COLO829 (cell line): Measurements from ENCODE around the gene SCGB2B2.
"Not testable (repeated sequence)": the region's sequence is repeated elsewhere in the genome, so short reads cannot be mapped to it uniquely, and the experiment has no call there.

Source experiments
- DNase-seq: peaks from one replicate; pipeline ENCODE4 v3.0.0; 2012; ENCODE audit warnings: low spot score

The SCGB2B2 gene

GRCh38 chr19:34676697-34677385 lies at the start of gene SCGB2B2:
Gene SCGB2B2 (minus strand): TSS chr19:34677159. CDS start chr19:34594563, 82,596 bp downstream.
- no peak for DNase-seq

DNA sequence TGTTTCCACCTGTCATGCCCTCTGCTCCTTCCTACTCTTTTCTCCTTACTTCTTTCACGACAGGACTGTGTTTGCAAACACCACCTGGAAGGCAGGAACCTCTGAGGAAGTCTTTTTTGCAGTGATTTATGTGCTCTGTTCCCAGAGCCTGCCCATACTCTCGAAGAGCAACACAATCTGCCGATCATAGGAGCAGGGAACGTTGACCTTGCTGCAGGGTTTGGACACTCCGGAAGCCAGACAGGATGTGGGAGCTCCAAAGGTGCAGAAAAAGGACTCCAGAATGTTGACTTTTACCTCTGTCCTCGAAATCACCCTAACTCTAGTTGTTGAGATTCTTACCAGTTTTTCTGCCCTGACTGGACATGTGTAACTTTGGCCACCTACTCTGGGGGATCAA lies 48.4 kb upstream of the SCGB2B2 start:
- DNase-seq = no peak

DNA sequence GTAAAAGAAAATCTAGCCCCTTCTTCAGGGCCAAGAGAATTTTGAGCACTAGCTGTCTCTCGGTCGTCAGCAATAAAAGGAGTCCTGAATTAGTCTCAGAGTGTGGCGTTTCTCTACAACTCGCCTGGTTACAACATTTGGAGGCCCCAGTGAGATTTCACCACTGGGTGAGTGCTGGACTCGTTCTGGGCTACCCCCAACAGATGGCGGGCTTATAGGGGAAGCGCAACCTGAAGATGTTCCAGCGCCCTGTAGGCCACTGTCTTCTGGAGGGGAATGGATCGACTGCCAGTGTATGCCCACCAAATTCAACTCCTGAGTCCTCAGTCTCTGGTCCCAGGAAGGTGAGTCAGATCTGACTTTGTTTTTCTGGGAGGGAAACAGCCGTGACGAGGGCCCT lies 45.4 kb upstream of the SCGB2B2 start:
- no peak for DNase-seq

GRCh38 chr19:34715357-34715756 lies 38.4 kb upstream of the SCGB2B2 start:
- DNase-seq = no peak

DNA sequence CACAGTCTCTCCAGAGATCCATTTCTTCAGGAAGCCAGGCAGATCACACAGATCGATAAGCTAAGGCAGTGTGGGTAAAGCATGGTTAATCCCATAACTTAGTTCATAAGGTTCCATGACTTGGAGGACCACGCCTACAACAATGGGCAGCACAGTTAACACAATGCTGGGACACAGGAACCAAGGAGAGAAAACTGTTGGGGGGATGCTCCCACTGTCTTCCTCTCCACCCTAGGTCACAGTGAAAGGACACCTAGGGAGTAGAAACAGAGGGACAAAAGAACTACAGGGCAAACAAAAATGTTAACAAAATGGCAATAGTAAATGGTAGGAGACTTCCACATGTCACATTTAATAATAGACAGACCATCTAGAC lies 36.3 kb upstream of the SCGB2B2 start:
- DNase-seq = no peak

- peak; percentile 83 for DNase-seq
Measured at GRCh38 chr19:34712395-34713261, 35.7 kb upstream of the SCGB2B2 start.

DNA sequence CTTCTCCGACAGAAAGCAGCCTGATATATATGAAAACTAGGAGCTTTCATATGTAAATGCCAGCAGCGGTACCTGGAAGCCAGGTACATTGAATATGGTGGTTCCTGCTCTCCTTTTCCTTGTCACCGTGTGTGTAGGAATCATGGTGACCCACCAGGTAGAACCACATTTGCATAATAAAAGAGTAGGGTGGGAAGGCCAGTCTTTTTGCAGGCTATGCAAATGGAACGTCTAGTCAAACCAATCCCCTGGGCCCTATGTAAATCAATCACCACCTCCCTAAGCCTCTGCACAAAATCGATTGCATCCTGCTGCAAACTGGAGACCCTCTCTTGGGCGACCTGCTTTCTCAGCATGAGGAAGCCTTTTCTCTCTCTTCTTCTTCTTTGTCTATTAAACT lies 34.9 kb upstream of the SCGB2B2 start:
- no peak for DNase-seq

DNA sequence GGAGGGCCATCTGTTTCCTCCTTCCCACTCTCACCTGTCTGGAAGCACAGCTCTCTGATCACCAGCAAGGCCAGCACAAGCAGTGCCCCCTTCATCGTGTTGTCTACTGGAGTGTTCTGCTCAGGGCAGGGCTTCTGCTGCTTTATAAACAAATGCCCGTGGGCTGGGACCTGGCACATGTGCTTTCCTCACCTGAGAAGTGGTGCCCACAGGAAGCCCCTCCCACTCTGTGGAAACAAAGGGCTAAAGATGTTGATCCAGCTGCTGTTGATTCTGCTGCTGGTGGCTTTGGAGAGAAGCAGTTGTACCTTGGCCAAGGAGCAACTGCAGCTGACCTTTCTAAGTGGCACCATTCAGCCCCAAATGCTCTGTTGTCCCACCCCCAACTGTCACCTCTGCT lies 30.7 kb upstream of the SCGB2B2 start:
- no peak for DNase-seq

- DNase-seq = no peak
Measured at GRCh38 chr19:34692549-34692948, 15.6 kb upstream of the SCGB2B2 start.

DNA sequence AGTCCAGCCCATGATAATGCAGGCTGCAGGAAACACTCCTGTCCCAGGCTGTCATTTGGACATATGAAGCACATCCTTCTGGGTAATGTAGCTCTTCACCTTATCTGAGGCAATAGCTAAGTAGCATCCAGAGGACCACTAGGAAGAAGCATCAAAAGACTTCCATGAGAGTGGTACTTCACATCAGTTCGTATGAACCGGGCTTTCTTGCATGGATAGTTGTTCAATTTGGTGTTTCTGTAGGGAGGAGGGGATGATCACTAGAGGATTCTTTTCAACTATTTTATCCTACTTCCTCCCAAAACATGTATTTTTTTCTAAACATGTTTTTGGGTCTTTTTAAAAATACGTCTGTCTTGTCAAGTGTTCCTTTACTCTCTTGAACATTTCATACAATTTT lies 13.4 kb upstream of the SCGB2B2 start:
- DNase-seq = no peak

DNA sequence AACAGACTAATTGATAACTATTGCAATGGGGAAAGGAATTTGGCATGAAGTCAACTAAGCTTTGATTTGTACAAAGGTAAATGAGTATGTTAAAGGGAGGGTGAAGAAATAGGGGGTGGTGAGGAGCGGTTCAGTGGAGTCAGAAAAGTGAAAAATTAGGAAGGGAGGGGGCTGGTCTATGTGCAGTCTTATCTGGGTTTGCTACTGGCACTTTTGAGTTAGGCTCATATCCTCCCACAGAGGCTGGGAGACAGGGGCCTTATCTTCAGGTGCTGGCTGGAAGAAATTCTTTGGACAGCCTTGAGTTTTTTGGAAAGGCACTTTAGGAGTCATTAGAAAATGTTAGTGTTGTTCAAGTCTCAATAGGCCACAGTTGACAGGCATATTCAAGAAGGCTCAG lies 11.6 kb upstream of the SCGB2B2 start:
- DNase-seq = no peak

GRCh38 chr19:34687348-34687747 lies 10.4 kb upstream of the SCGB2B2 start:
- no peak for DNase-seq

DNA sequence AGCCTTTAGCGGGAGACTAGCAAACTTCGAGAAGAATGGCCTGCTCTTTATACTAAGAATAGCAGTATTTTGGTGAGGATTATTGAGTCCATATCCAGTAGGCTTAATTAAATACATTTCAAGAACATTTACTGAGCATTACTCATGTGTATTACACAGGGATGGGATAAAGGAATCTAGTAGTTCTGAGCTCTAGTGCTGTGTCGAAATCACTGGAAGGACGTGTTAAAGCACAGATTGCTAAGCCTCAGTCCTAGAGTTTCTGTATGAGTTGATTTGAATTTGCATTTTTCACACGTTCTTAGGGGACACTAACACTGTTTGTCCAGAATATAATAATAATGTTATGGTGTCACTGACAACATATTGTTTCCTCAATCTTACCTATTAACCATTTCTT lies 9.5 kb upstream of the SCGB2B2 start:
- no peak for DNase-seq

GRCh38 chr19:34685266-34685665 lies 8.3 kb upstream of the SCGB2B2 start:
- not testable (repeated sequence) for DNase-seq

DNA sequence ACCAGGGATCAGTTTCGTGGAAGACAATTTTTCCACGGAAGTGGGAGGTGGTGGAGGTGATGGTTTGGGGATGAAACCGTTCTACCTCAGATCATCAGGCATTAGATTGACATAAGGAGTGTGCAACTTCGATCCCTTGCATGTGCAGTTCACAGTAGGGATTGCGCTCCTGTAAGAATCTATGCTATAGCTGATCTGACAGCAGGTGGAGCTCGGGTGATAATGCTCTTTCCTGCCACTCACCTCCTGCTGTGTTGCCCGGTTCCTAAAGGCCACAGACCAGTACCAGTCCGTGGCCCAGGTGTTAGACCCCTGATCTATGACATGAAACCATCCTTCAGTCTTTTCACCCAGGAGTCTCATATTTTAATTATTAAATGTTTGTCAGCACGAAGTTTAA lies 4.5 kb upstream of the SCGB2B2 start:
- DNase-seq = no peak

- no peak for DNase-seq
Measured at GRCh38 chr19:34678421-34678820, 1.5 kb upstream of the SCGB2B2 start.

GRCh38 chr19:34678085-34678412 lies 1.1 kb upstream of the SCGB2B2 start:
- DNase-seq = no peak

DNA sequence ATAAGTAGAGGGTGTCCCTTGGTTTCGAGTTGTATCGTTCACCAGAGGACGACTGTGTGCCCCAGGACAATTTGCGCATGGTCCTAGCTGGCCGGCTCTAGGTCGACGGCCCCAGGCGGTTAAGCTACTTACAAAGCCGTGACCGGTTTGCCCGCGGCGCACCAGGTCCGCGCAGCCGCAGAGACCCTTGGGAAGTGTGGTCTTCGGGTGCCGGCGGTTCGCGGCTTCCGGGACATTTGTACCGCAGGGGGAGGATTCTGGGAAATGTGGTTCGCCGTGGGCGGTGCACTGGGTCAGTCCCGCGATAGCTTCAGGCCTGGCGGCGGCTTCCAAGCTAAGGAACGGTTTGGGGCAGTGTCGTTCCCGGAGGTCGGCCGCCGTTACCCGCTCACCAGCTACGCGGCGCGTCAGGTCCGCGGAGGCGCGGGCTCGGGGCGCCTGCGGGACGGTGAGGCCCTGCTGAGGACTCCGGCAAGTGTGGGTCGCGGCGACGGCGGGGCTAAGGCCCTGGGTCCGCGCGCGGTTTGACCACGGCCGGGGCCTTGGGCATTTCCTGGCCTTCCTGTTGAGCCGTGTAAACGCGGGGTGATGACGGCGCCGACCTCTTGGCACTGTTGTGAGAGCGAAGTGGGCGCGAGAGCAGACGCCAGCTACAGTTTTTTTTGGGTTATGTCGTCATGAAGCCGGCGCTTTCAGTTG lies 576 bp upstream of the SCGB2B2 start, which contains the start of gene ZNF302:
TSS of gene ZNF302 (plus strand) at position 293 of the 699 bp plus-strand sequence. CDS start 1,127 bp downstream, outside the sequence.
- peak; percentile 52 for DNase-seq

DNA sequence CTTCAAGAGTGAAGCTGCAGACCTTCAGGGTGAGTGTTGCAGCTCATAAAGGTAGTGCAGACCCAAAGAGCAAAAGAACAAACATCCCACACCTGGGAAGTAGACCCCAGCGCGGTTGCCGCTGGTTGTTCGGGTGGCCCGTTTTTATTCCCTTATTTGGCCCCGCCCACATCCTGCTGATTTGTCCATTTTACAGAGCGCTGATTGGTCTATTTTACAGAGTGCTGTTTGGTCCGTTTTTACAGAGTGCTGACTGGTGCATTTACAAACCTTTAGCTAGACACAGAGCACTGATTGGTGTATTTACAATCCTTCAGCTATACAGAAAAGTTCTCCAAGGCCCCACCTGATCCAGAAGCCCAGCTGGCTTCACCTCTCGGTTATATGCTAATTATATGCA lies 1.0 kb downstream of the SCGB2B2 start:
- no peak for DNase-seq

DNA sequence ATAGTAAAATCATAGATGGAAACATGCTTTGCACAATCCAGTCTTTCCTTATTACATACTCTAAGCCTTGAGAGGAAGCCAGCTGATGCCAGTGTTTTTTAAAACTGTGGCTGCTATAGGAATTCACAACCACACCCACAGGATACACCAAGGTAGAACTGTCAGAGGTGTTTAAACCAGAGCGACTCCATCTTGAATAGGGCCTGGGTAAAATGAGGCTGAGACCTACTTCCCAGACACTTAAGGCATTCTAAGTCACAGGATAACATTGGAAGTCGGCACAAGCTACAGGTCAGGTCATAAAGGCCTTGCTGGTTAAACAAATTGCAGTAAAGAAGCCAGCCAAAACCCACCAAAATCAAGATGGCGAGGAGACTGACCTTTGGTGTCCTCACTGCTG lies 1.7 kb downstream of the SCGB2B2 start:
- DNase-seq = no peak

GRCh38 chr19:34673590-34673989 lies 3.4 kb downstream of the SCGB2B2 start:
- DNase-seq = no peak

DNA sequence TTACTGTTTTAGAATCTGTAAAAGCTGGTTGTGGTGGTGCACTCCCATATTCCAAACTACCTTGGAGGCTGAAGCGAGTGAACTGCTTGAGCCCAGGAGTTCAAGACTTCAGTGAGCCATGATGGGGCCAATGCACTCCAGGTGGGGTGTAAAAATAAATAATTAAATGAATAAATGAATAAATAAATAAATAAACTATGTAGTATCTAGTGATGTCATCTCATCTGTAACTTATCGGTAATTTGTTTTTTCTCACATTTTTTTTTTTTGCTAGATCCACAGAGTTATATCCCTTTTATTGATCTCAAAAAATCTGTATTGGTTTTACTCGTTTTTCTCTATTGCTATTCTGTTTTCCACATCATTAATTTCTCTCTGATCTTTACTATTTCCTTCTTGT lies 5.0 kb downstream of the SCGB2B2 start:
- no peak for DNase-seq

DNA sequence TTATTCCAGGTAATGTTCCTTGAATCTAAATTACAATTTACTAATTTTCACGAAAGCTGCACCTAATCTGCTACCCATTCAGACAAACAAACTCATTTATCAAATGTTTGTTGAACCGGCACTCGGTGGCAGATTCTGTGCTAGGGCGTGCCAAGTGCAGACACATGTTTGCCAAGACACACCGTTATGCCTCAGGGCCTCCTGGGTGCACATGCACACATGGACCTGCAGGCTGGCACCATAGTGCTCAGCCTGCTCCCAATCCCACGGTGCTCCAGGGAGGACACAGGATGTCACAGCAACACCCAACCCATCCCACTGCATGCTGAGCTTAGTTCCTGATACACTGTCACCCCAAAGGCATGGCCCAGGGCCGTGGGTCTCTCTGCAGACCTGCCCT lies 7.7 kb downstream of the SCGB2B2 start:
- no peak for DNase-seq
